IMR-90 (cell line): ENCODE results near the gene RAI1.

Experiments
- BHLHE40 ChIP-seq: fragments of 150-350 bp; IDR thresholded peaks from 2 replicates; pipeline ENCODE4 v1.6.1; 2016; ENCODE audit warnings: mild to moderate bottlenecking, low read depth, low read length
- CHD1 ChIP-seq: IDR thresholded peaks from 2 replicates; pipeline ENCODE4 v1.6.1; 2012; ENCODE audit warnings: low read depth, low read length, improper control_type of control experiment
- CTCF ChIP-seq: conservative IDR thresholded peaks from 2 replicates; pipeline ENCODE4 v1.5.1; 2012; ENCODE audit warnings: mild to moderate bottlenecking, low read depth, low read length, improper control_type of control experiment
- MAZ ChIP-seq: IDR thresholded peaks from 2 replicates; pipeline ENCODE4 v1.6.1; 2012; ENCODE audit warnings: low read depth, mild to moderate bottlenecking, low read length, improper control_type of control experiment, moderate library complexity, borderline replicate concordance
- POLR2A ChIP-seq: IDR thresholded peaks from 2 replicates; pipeline ENCODE4 v1.6.1; 2012; ENCODE audit warnings: mild to moderate bottlenecking, low read depth, low read length
- RAD21 ChIP-seq: IDR thresholded peaks from 2 replicates; pipeline ENCODE4 v1.6.1; 2012; ENCODE audit warnings: low read length, improper control_type of control experiment
- RFX5 ChIP-seq: IDR thresholded peaks from 2 replicates; pipeline ENCODE4 v1.8.0; 2012; ENCODE audit warnings: low read depth, mild to moderate bottlenecking, low read length, moderate library complexity
- SMC3 ChIP-seq: fragments of 150-350 bp; IDR thresholded peaks from 2 replicates; pipeline ENCODE4 v1.6.1; 2016; ENCODE audit warnings: low read depth, mild to moderate bottlenecking, antibody characterized with exemption, low read length, moderate library complexity
- TF ChIP-seq, protein P1 (sequence below): fragments of 150-350 bp; IDR thresholded peaks from 2 replicates; pipeline ENCODE4 v1.6.1; 2017; ENCODE audit warnings: mild to moderate bottlenecking, antibody characterized with exemption, low read length, low read depth

- TF ChIP-seq RFX5 (no peak), MAZ (peak; percentile 26; the same call in 1 of the 2 replicates), POLR2A (no peak; the same call in 1 of the 2 replicates), RAD21 (no peak), CTCF (no peak), BHLHE40 (0 out of 2 replicates have a peak, but pooled peaks have one; percentile 51), SMC3 (no peak), CHD1 (no peak)
- TF ChIP-seq, protein P1, sequence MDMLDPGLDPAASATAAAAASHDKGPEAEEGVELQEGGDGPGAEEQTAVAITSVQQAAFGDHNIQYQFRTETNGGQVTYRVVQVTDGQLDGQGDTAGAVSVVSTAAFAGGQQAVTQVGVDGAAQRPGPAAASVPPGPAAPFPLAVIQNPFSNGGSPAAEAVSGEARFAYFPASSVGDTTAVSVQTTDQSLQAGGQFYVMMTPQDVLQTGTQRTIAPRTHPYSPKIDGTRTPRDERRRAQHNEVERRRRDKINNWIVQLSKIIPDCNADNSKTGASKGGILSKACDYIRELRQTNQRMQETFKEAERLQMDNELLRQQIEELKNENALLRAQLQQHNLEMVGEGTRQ = no peak
Measured at GRCh38 chr17:17723354-17724261, 42.4 kb downstream of the RAI1 start.
